DOHH2 (cell line): ENCODE results near the gene KCNA5.

Source experiments
- EZH2phosphoT487 ChIP-seq: fragments of 200-600 bp; sonication (generic); IDR thresholded peaks from 2 replicates; pipeline ENCODE4 v1.6.1; 2017; ENCODE audit warnings: borderline replicate concordance, mild to moderate bottlenecking, antibody characterized with exemption, low read length, moderate library complexity, mixed read lengths
- TF ChIP-seq, protein P1 (sequence below): fragments of 200-600 bp; sonication (generic); IDR thresholded peaks from one replicate; pipeline ENCODE4 v1.5.1; 2014; ENCODE audit warnings: antibody characterized with exemption, mild to moderate bottlenecking, low read depth, low read length; ENCODE audit not compliant: poor library complexity, severe bottlenecking

DNA sequence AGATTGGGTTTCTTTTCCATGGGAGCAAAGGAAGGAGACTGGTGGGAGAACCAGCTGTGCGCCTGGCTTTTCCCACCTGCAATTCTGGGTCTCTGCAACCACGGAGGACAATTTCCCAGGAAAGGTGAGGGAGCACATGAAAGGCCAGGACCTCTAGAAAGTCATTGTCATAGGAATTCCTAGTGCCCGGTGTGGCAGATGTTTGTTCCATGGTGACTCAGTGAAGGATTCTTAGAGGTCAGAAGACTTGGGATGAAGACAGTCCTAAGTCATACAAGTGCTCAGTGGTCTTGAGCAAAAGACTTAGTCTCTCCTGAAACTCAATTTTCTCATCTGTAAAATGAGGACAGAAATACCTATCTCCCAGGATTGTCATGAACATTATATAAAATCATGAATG, 51.3 kb downstream of the KCNA5 start:
- TF ChIP-seq, protein P1, sequence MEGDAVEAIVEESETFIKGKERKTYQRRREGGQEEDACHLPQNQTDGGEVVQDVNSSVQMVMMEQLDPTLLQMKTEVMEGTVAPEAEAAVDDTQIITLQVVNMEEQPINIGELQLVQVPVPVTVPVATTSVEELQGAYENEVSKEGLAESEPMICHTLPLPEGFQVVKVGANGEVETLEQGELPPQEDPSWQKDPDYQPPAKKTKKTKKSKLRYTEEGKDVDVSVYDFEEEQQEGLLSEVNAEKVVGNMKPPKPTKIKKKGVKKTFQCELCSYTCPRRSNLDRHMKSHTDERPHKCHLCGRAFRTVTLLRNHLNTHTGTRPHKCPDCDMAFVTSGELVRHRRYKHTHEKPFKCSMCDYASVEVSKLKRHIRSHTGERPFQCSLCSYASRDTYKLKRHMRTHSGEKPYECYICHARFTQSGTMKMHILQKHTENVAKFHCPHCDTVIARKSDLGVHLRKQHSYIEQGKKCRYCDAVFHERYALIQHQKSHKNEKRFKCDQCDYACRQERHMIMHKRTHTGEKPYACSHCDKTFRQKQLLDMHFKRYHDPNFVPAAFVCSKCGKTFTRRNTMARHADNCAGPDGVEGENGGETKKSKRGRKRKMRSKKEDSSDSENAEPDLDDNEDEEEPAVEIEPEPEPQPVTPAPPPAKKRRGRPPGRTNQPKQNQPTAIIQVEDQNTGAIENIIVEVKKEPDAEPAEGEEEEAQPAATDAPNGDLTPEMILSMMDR: no peak
- no peak for TF ChIP-seq EZH2phosphoT487
